UCSD-AML1 (cell line): ENCODE measurements around the gene RGPD6.
"Not testable (repeated sequence)": the region's sequence is repeated elsewhere in the genome, so short reads cannot be mapped to it uniquely, and the experiment has no call there.

Source experiments
- DNase-seq: peaks from one replicate; lab custom pipeline; 2025; ENCODE audit not compliant: unreplicated experiment; lab: John Stamatoyannopoulos, UW

The RGPD6 gene

DNA sequence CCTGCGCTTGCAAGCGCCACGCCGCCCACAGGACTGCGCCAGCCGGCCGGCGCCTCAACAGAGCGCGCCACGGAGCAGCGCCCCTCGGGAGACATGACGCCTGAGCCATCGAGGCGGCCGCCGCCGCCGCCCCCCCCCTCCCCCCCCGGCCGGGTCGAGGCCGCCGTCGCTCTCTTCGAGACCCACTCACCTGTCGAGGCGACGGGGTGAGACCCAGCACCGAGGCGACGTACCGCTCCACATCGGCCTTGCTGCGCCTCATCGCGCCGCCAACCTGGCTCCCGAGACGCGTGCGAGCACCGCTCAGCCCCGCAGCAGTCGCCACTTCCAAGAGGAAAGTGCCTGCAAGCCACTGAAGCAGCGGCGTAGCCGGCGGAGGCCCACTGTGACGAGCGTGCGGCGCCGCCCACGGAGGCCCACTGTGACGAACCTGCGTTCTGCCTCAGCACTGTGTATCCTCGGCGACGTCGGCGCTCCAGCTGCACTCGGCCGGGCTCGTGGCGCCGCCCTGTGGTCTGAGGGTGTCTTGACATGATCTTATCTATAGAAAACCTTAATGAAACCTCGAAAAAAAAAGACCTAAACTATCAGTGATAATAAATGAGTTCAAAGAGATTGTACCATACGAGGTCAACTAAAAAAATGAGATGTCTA is at the start of gene RGPD6:
Gene RGPD6 (minus strand): TSS at position 460 of the 654 bp plus-strand sequence. CDS start 198 bp downstream, at position 262.
- DNase-seq, result not testable (repeated sequence)

DNA sequence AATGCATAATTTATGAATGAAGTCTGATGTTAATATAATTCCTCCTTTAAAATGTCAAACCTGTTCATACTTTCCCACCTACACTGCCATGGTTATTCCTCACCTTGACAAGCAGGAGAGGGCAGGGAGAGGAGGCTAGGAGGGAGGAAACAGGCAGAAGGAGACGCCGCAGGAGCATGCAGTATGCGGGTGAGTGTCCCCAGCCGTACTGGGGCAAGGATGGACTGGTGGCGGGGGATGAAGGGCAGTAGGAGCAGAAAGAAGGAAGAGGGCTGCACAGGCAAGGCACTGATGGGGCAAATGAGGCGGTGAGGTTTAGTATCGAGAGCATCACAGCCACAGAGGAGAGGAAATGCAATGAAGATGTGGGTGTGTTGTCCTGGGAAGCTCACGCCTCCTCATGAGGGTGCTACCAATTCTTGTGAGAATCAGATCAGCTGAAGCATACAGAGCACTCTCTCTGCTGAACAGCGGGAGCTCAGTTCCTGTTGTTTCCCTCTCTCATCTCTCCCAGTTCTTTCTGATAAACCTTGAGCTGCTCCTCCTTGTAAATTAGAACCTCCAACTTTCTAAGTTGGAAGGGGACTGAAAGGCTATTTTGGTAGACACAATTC is 42.4 kb upstream of the RGPD6 start:
- DNase-seq, result not testable (repeated sequence)

DNA sequence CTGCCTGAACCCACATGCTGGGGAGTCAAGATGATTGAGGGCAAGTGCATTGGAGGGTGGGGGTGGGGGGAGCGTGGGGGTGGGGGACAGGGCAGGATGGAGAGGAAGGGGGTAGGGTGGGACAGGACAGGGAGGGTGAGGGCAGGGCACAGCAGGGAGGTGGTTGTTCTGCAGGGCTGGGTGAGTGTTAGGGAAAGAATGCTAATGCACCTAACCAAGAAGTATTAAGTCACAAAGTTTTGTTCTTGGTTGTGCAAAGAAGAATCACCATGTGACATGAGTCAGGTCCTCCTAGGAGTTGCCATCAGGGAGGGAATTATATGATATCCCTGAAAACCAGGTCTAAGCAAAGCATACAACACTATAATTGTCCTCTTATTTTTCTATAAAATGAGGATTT is 36.9 kb upstream of the RGPD6 start:
- DNase-seq, result not testable (repeated sequence)

DNA sequence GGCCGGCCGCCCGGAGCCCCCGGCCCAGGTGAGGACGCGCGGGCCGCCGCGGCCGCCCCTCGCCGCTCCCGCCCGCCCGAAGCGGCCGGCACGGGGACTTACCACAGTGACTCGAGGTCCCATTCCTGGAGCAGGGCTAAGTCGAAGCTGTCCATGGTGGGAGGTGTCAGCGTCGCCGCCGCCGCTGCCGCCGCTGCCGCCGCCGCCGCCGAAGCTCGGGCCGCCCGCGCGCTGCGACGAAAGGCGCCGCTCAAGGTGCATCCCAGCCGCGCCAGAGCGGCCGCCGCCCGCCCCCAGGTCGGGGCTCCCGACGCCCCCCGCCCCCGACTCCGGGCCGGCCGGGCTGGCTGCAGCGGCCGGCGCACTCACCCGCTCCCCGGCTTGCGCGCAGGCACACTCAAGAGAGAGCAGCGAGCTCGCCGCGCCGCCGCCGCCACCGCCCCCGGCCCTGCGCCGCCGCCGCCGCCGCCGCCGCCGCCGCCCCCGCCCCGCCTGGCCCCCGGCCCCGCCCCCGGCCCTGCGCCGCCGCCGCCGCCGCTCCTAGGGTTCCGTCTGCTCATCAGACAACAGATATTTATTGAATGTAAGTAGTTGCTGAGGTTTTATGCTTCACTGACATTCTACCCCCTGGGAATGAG is 33.7 kb upstream of the RGPD6 start:
- not testable (repeated sequence) for DNase-seq

DNA sequence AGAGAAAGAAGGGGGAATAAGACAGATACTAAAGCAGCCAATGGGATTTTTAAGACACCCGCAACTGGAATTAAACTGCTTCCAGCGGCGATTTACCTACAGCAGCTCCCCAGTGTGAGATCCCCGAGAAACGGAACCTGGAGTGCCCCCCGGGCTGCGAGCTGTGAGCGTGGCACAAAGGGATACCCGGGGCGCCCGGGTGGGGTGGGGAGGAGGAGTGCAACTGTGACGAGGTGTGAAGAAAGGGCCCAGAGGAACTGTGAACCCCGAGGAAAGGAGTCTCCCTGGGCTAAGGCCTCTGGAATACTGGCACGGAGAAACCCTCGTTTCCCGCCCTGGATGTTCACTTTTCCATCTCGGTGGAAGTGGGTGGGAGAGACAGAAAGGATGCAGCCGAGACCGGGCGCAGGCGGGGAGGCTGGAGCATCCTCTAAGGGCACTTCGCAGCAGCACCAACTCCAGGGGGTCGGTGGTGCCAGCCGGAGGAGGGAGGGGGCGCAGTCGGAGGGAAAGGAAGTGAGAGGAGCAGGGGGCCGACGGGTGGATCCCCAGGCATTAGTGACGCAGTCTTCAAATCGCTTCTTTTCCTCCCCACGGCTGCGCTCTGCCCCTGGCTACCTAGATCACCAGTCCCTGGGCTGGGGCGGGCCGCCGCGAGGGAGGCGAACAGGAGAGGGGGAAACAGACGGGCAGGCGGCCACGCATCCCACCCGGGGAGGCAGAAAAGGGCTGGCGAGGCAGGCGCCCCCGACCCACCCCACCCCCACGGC is 33.0 kb upstream of the RGPD6 start:
- DNase-seq, result not testable (repeated sequence)

DNA sequence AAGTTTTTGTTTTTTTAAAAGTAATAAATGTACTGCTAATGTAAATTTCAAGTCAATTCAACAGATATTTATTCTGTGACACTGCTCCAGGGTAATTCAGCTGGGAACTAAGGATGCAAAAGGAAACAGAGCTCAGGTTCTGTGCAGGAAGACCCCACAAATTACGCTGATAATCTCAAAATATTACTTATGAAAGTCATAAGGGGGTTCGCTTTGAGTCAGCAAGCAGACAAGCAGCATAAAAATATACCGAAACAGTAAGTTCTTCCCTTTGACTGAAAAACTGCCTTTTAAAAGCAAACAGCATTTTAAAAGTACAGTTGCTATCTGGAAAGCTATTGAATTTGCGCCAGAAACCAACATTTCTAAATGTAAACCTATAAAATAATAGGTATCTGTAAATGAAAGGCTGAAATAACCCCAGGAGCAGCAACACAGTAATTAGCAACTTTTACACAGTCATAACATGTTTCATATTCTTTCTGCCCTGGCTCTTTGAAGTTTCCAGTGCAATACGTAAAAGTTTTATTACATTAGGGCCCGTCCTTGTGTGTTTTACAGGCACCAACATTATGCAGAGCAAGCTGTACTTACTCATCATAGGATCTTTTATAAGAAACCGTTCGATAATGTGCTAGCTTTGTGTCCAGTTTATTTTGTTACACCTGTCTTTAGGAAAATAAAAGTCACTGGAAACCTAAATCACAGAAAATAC is 31.9 kb upstream of the RGPD6 start:
- DNase-seq, result not testable (repeated sequence)

DNA sequence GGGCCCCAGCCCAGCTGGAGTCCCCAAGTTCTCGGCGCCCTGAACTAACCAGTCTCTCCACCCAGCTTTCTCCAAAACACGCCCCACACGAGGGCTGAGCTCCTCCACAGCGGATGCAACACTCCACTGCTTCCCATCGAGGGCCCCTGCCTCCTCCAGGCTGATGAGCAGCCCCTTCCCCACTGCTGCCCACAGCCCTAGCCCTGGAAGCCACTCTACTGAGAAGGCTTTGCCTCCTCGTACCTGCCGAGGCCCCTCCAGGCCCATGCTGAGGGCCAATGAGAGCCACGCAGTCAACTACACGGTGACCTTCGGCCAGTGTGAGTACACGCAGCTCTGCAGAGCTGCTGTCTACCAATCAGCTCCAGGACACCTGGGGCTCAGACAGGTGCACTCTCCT is 28.0 kb upstream of the RGPD6 start:
- not testable (repeated sequence) for DNase-seq

DNA sequence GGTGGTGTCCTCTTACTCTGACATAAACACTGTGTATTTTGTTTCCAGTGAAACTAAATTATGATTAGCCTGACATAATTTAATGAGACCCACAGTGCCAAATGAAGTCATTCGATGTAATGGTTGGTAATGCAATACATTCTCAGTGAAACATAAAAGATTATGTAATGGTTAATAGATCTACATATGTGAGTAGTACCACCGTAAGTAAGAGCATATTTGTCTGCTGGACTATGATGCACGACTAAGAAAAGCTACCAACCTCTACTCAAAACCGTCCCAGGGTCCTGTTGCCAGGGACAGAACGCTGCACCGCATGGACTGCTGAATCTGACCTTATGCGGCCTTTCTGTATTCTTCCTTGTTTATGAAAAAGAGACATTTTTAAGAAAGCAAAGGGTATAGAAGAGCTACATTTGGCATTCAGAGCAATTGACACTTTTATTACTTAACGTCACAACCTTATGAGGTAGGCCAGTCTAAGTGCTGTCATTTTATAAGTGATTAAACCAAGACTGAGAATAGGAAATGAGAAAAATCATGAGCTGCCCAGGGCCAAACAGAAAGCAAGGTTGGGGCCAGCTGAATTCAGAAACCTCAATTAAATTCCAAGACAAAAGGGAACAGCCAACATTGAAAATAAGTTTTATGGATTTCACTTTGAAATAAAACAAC is 27.0 kb upstream of the RGPD6 start:
- DNase-seq, result not testable (repeated sequence)

DNA sequence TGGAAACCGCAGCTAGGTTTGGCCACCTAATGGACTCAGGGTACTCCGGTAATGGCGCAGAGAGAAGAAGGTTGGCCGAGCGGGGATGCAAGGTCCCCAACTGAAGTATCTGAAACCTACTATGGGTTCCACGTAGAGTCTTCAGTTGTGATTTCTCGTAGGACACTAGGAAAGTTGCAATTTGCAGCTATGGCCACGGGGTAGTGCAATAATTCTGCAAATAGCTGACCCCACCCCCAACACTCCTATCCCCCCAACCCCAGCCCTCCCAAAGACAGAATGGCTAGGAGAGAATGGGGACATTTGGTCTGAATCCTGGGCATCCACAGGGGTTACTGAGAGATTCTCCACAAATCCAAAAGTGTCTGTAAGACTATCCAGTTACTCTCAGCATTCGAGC is 25.1 kb upstream of the RGPD6 start:
- not testable (repeated sequence) for DNase-seq

DNA sequence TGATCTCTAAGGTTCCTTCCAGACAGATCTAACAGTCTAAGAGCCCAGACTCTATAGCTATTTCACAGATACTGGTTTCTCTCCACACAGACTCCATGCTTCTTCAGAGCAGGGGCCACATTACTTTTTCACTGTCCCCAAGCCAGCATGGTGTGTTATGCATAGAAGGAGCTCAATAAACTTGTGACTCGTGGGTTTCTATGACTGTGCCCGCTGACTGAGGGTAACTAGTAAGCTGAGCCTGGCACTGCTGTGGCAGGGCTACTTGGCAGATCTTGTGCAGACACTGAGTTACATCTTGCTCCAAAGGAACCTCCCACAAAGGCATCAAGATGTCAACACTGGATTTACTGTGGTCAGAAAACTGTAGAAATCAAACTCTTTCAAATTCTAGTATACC is 15.0 kb upstream of the RGPD6 start:
- DNase-seq, result not testable (repeated sequence)

DNA sequence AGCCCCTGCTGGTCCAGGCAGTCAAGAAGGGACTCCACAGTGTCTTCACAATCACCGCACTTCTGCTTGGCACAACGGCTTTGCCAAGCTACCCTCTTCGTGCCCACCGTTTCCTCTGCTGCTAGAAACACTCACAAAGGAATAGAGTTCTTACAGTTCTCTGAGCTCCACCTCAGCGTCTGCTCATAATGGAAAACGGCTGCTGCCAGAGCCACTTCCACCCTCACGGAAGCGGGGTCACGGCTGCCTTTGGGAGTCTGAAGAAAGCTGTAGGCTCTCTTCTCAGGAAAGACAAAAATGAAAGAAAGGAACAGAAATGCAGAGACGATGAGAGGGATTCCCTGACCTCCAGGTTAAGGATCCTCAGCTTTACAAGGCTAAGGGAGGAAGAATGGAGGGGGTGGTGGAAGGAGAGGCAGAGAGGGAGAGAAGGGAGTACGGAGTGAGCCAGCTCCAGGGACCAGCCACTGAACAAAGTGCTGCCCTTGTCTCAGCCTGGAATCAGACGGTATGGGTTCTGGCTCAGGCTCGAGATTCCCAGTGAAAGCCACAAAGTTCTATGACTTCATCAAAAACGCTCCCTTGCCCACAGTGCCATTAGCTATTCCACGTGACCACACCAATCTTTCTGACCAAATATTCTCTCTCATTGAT is 12.8 kb upstream of the RGPD6 start:
- not testable (repeated sequence) for DNase-seq

DNA sequence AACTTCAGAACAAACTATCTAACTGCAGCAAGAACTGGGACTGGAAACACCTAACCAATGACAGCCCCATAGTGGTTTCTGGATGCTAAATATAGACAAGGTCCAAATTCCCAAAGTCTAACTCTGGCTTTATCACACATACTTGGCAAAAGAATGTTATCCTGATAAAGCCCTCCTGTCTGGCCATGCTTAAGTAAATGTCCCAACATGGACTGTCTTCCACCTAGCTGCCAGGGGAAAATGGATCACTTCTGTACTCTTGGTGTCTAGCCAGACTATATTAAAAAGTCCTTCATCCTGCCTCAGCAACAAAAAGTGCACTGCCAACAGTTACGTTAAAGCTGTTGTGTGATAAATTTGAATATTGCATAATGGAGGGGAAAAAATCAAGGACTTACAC is 11.5 kb upstream of the RGPD6 start:
- not testable (repeated sequence) for DNase-seq

DNA sequence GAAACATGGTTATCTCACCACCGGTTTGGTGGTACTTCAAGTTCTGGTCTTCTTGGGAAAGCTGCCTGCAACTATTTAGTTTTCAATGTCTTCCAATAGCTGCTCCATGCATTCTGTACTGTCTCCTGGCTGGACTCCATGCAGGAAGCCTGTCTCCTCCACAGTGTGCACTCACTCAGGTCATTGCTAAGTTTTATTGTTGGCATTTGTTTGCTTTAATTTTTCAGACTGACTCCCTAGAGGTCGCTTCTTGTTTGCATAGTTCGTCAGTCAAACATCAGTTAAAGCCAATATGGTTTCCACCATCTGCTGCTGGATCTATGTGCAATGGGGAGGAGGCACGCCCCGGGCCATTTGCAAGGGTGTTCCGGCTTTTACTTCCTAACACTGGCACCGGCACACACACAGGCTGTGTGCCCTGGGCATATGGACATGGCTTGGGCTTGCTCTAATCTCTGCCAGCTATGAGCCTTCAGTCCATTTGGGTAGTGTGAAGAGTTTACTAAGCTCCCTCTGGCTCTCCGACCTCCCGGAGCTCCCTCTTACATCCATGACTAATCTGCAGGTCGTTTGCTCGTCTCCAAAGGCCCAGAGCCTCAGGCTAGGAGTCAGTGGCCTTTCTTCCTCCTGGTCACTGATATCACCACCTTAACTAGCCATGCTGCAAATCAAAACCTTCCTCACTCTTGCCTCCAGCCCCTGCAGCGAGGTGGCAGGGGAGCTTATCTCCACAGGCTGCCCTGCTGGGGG is 2.4 kb upstream of the RGPD6 start:
- not testable (repeated sequence) for DNase-seq

DNA sequence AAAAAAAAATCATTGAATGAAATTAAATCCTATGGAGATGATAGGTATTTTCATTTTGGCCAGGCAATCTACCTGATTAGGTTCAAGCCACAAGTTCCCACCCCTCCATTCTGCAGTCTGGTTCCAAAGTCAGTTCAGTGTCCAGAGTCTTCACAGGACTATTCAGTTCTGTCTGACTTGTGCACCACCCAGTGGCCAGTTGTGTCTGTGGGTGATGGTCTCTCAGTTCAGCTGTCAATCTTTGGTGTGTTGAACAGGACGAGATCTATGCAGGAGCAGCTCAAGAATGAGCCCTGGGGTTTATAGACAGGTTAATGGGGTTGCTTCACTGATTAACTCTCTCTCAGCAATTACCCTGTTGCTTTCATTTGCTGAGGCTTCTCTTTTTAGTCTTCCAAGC is 1.4 kb upstream of the RGPD6 start:
- not testable (repeated sequence) for DNase-seq

DNA sequence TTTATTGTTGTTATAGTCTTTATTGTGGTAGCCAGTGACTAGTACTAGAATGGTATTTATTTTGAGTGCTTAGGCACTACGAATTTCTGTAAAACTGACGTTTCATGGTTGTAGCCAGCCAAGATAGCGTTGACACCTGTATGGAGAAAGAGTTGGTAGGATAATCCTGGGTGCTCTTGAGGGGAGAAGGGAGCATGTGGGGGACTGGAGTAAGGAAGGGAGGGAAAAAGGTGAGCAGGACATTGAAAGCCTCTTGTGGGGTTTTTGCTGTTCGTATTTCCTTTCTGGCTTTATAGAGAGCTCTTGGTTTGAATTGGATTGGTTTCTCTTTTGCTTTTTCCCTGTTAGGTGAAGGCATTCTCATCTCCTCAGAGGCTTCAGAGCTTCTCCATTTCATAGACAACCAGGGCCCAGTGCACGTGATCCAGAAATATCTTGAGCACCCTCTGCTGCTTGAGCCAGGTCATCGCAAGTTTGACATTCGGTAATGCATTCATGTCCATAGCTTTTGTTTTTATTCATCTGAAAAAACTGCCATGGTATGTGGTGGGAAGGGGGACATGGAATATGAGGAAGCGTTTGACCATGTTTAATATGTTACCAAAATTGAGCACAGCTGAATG is 77.2 kb downstream of the RGPD6 start:
- DNase-seq, result not testable (repeated sequence)

DNA sequence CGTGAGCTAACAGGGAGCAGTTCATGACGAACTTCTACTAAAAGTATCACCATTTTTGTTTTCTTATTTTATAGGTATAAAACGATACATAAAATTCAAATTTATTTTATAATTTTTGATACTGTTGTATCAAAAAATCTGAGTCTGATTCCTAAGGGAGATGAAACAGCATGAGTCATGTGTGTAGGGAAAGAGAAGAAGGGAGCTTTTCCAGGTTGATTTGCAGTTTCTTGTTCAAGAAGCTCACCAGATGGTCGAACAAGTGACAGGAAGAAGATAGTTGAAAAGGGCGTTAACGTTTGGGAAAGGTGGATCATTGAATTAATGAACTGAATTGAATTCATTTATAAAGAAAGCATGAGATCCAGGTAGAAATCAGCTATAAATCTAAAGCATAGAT is 81.0 kb downstream of the RGPD6 start:
- not testable (repeated sequence) for DNase-seq

DNA sequence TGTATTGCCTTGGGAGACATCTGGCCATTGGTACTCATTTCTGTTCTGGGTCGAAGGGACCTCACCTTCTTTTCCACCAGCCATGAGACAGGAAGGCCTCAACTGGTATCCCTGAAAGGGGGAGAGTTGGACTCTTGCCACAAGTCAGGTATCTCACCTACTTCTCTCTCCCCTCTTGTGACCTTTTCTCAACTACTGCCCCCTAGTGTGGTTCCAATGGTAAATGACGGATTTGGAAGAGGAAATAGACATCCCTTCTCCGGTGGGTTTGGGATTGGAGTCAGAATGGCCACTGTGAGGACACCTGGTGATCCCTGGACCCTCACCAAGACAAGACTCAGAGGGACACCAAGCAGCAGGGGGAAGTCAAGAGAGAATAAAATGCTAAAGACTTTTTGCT is 82.5 kb downstream of the RGPD6 start:
- DNase-seq, result not testable (repeated sequence)

DNA sequence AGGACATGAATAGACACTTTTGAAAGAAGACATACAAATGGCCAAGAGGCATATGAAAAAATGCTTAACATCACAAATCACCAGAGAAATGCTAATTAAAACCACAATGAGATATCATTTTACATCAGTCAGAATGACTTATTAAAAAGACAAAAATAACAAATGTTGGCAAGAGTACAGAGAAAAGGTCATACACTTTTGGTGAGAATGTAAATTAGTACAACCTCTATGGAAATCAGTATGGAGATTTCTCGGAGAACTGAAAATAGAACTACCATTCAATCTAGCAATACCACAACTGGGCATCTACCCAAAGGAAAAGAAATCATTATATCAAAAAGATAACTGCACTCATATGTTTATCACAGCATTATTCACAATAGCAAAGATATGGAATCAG is 88.0 kb downstream of the RGPD6 start:
- not testable (repeated sequence) for DNase-seq

DNA sequence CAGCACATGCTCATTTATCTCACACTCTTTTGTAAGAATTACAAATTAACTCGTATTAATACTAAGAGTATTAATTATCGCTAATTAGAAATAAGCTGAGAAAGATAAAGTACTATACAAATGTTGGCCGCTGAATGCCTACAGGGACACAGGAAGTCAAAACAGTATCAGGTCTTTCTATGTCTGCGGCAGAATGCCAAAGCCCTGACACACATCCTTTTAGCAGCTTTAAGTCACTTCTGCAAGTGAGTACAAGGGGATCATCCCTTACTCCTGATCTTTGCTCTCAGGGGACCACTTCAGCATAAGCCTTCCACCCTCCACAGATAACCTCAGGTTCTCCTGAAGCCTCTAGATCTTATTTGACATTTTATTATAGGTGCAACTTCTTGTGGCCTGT is 94.3 kb downstream of the RGPD6 start:
- DNase-seq, result not testable (repeated sequence)
